Calu3 (cell line): ENCODE measurements around the gene TP53BP2. TPM values are rescaled to one million over a fixed set of nuclear protein-coding genes. Genes with fewer than 3 reads are reported as not detected.

Experiments used
- BruUV-seq: library from RNA; stranded (reverse); fragments of 400-500 nt; replicated peaks from 2 replicates; lab custom pipeline; 2021; lab: Mats Ljungman, UMichigan
- CTCF ChIA-PET: fragments of 300-600 bp; sonication (Branson Sonifier 250); formaldehyde crosslinking; loops from one replicate; lab custom pipeline; 2022; ENCODE audit warnings: antibody characterized with exemption; lab: Charles Lee
- DNase-seq: peaks from one replicate; pipeline ENCODE4 v3.0.0; 2022
- H3K27ac Mint-ChIP-seq: one replicate; pipeline ENCODE4 v1.8.0; 2022; ENCODE audit warnings: mixed read lengths; ENCODE audit not compliant: unreplicated experiment
- H3K27me3 Mint-ChIP-seq: one replicate; pipeline ENCODE4 v1.8.0; 2022; ENCODE audit warnings: mixed read lengths; ENCODE audit not compliant: unreplicated experiment
- H3K36me3 Mint-ChIP-seq: one replicate; pipeline ENCODE4 v1.8.0; 2022; ENCODE audit warnings: mild to moderate bottlenecking, moderate library complexity, mixed read lengths; ENCODE audit not compliant: insufficient read depth, unreplicated experiment
- H3K4me1 Mint-ChIP-seq: one replicate; pipeline ENCODE4 v1.8.0; 2022; ENCODE audit warnings: mild to moderate bottlenecking, low read depth, mixed read lengths; ENCODE audit not compliant: unreplicated experiment
- H3K4me3 Mint-ChIP-seq: one replicate; pipeline ENCODE4 v1.8.0; 2022; ENCODE audit warnings: mild to moderate bottlenecking, low read depth, moderate library complexity, mixed read lengths; ENCODE audit not compliant: unreplicated experiment
- H3K9me3 Mint-ChIP-seq: one replicate; pipeline ENCODE4 v1.8.0; 2022; ENCODE audit warnings: low read depth, mixed read lengths; ENCODE audit not compliant: unreplicated experiment
- intact Hi-C: fragments of 100-400 bp; cut with micrococcal nuclease; formaldehyde crosslinking; loops from one replicate; pipeline ENCODE4 v1.10.0; 2022; ENCODE audit not compliant: unreplicated experiment
- total RNA-seq: library from RNA; stranded (reverse); gene quantifications from 2 replicates; pipeline ENCODE4 v1.2.3, GENCODE V29; 2022
- TF ChIP-seq, protein P1 (sequence below): fragments of 200-600 bp; IDR thresholded peaks from one replicate; pipeline ENCODE4 v1.8.0; 2022; ENCODE audit warnings: antibody characterized with exemption; ENCODE audit not compliant: unreplicated experiment

TP53BP2 gene
- total RNA-seq, 1 experiment from 2014 or later, result 66.4 TPM

GRCh38 chr1:223832637-223832943, 13.2 kb downstream of the TP53BP2 start:
- Mint-ChIP-seq H3K27me3 (no peaks in the 10 kb centered on the region), H3K4me1 (peaks cover 8% of the 10 kb centered on the region), H3K27ac (peak overlapping the region; percentile 91), H3K9me3 (no peaks in the 10 kb centered on the region), H3K36me3 (no peaks in the 10 kb centered on the region), H3K4me3 (peak overlapping the region; percentile 43)
- TF ChIP-seq, protein P1, sequence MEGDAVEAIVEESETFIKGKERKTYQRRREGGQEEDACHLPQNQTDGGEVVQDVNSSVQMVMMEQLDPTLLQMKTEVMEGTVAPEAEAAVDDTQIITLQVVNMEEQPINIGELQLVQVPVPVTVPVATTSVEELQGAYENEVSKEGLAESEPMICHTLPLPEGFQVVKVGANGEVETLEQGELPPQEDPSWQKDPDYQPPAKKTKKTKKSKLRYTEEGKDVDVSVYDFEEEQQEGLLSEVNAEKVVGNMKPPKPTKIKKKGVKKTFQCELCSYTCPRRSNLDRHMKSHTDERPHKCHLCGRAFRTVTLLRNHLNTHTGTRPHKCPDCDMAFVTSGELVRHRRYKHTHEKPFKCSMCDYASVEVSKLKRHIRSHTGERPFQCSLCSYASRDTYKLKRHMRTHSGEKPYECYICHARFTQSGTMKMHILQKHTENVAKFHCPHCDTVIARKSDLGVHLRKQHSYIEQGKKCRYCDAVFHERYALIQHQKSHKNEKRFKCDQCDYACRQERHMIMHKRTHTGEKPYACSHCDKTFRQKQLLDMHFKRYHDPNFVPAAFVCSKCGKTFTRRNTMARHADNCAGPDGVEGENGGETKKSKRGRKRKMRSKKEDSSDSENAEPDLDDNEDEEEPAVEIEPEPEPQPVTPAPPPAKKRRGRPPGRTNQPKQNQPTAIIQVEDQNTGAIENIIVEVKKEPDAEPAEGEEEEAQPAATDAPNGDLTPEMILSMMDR, result no peak
- CTCF ChIA-PET, result interaction anchor here (0.5 to 1.0 kb wide), 2 partner anchors 9 to 419 kb away, joined by 3 to 4 read pairs; no protein-coding TSS in a partner anchor
- intact Hi-C loops, result no loop called here
- no TSS peak for BruUV-seq
- DNase-seq, result no peak

DNA sequence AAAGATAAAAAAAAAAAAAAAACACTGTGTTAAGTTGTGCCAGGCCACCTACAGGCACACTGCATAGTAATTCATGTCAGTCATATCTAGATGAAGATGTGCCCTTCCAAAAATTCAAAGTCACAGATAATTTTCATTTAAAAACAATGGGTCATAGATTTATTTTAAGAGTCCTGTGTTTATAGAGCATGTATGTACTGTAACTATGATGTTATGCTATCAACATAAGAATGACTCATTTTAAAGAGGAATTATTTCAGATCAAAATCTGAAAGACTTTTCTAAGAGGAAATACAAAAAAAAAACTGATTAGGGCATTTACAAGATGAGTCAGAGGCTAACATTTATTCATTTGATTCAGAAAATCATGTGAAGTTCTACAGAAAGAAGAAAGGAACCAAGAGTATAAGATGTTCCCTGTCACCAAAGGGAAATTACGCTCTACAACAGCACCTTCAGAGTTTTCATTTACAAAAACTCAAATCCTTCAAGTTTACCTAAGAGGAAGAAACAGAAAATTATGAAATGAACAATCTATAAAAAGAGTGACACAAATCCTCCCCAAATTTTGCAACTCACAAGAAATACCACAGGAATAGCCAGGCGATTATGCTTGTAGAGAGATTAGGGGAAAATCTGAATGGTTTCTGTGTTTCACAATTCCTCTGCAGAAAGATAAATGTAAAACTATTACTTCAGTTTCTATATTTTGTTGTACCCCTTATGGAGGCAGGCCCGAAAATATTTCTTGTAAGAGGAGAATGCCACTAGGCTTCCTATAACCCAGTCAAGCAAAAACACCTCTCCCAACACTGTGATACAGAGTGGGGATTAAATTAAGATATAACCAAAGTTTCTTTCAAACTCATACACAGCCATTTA, 13.8 kb downstream of the TP53BP2 start:
- TSS peak; percentile 98 for BruUV-seq
- no peaks in the 10 kb centered on the region for H3K9me3 Mint-ChIP-seq
- TF ChIP-seq, protein P1, result no peak
- peaks cover 14% of the 10 kb centered on the region for H3K4me1 Mint-ChIP-seq
- peak overlapping the region; percentile 43 for H3K4me3 Mint-ChIP-seq
- no peak for DNase-seq
- peak overlapping the region; percentile 91 for H3K27ac Mint-ChIP-seq
- intact Hi-C loops, result no loop called here
- CTCF ChIA-PET, result interaction anchor here (0.7 to 0.9 kb wide), 2 partner anchors 12 to 47 kb away, joined by 3 to 4 read pairs; no protein-coding TSS in a partner anchor
- H3K27me3 Mint-ChIP-seq, result no peaks in the 10 kb centered on the region
- no peaks in the 10 kb centered on the region for H3K36me3 Mint-ChIP-seq

DNA sequence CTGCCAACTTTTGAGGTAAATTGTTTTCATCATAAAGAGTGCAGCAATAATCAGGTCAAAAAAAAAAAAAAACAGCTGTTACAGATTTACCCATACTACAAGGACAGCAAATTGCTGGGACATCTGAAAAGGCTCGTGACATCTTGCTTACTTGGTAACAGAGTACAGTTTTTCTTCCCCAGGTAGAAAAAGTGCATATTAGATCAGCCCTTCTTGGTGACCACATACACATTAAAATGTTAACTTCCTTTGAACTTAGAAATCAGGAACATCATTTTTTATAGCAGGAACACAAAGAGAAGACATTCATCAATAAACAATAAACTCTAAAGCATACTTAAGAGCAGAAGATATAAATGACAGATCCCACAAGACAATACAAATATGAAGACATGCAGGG, 16.1 kb downstream of the TP53BP2 start:
- no peaks in the 10 kb centered on the region for H3K36me3 Mint-ChIP-seq
- H3K4me3 Mint-ChIP-seq, result no peak overlapping the region
- BruUV-seq, result no TSS peak
- TF ChIP-seq, protein P1, result no peak
- intact Hi-C loops, result loop anchor here (2.0 kb wide), 1 partner anchor 13 kb away; no protein-coding TSS in a partner anchor
- H3K27ac Mint-ChIP-seq, result peak overlapping the region; percentile 7
- no peaks in the 10 kb centered on the region for H3K27me3 Mint-ChIP-seq
- peaks cover 37% of the 10 kb centered on the region for H3K4me1 Mint-ChIP-seq
- DNase-seq, result no peak
- CTCF ChIA-PET, result interaction anchor here (0.6 kb wide), 1 partner anchor 374 kb away, joined by 3 read pairs; no protein-coding TSS in a partner anchor
- H3K9me3 Mint-ChIP-seq, result no peaks in the 10 kb centered on the region

DNA sequence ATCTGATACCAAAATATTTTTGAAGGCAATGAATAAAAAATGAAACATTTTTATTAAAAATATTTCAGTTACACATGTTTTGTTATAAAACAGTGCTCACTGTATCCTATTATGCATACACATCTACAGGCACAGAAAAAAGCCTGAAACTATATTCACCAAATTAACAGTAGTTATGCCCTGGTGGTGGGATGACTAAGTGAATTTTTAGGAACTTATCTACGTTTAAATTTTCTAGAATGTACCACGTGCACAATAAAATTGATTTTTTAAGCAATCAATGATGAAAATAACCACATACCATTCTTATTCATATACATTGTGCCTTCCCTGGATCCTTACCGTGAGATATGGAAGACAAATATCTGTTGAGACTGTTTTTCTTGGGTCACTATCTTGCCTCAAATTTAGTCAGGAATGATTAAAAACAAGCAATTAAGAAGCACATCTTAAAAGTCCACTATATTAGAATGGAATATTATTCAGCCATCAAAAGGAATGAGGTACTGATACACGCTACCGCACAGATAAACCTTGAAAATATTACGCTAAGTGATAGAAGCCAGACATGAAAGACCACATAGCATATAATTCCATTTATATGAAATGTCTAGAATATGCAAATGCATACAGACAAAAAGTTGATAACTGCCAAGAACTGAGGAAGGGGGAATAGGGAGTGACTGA, 17.4 kb downstream of the TP53BP2 start:
- H3K9me3 Mint-ChIP-seq, result no peaks in the 10 kb centered on the region
- CTCF ChIA-PET, result no interaction called here
- intact Hi-C loops, result loop anchor here (2.0 kb wide), 1 partner anchor 14 kb away; no protein-coding TSS in a partner anchor
- H3K27me3 Mint-ChIP-seq, result no peaks in the 10 kb centered on the region
- no peak overlapping the region for H3K4me3 Mint-ChIP-seq
- H3K4me1 Mint-ChIP-seq, result peaks cover 43% of the 10 kb centered on the region
- TF ChIP-seq, protein P1, result no peak
- no peak overlapping the region for H3K27ac Mint-ChIP-seq
- no TSS peak for BruUV-seq
- H3K36me3 Mint-ChIP-seq, result no peaks in the 10 kb centered on the region
- DNase-seq, result no peak
